GM10847 (cell line): ENCODE data around the gene RTP4.

Experiments used
- POLR2A ChIP-seq: IDR thresholded peaks from 2 replicates; pipeline ENCODE4 v1.6.1; 2011; ENCODE audit not compliant: insufficient read length; ENCODE audit errors: extremely low read depth

Gene RTP4, protein sequence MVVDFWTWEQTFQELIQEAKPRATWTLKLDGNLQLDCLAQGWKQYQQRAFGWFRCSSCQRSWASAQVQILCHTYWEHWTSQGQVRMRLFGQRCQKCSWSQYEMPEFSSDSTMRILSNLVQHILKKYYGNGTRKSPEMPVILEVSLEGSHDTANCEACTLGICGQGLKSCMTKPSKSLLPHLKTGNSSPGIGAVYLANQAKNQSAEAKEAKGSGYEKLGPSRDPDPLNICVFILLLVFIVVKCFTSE

DNA sequence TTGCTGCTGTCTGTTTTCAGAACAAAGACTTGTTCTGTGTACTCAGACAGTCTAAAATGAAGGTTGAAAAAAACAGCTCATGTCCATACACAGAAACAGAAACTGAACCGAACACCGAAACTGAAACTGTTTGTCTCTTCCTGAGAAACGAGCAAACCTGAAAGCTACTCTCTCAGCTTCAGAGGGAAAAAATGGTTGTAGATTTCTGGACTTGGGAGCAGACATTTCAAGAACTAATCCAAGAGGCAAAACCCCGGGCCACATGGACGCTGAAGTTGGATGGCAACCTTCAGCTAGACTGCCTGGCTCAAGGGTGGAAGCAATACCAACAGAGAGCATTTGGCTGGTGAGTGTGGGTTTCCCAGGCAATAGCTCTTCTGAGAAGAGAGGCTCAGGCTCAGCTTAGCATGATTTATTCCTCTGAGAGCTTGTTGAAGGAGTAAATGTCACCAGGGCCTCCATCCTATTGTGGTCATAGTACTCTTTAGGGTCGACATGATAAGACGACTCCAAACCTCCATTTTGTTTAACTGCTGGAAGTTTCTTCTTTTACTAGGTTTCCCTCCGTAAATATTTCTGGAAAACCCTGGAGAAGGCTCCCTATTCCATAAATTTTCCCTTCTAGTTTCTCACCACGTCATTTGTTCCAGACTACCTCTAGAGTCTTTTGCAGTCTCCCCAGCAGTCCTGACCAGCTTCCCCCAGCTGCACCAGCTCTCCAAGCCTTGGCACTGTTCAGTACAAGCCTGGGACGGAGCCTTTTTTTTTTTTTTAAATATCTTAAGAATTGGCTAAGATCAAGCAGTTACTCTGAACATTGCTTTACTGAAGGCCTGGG, at the start of gene RTP4:
Gene RTP4 (plus strand): TSS at position 135 of the 838 bp plus-strand sequence. CDS start 57 bp downstream, at position 192.
- TF ChIP-seq POLR2A, result no peak

DNA sequence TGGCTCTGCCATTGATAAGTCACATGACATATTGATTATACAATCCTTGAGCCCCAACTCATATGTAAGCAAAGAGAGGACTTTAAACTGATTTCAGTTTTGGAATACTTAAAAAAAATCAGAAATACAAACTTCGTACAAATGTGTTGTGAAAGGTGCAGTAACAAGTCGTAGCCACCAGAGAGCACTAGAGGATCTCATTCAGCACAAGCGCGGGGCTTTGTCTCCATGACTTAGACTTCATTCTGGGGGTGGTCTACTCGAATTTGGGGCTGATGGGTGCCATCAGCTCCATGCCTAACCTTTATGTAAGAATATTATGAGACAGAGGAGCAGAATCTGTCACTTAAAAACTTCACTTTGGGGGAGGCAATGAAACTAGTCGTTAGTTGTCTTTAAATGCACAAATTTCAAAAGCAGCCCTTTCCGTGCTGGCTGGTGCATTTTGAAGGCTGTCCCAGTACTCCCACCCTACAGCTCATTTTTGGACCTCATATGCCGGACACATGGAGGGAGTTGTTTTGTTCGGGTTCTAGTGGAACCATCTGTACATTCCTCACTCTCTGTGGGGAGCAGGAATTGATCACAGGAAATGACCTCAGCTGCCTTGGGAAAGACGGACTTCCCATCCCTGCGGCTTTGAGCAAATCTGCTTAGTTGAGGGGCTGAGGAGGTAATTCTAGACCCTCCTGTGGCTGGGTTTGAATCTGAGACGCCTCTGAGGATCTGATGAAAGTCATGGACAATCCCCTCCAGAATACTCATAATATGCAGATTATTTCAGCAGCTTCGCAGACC, 49.2 kb upstream of the RTP4 start:
- no peak for TF ChIP-seq POLR2A

DNA sequence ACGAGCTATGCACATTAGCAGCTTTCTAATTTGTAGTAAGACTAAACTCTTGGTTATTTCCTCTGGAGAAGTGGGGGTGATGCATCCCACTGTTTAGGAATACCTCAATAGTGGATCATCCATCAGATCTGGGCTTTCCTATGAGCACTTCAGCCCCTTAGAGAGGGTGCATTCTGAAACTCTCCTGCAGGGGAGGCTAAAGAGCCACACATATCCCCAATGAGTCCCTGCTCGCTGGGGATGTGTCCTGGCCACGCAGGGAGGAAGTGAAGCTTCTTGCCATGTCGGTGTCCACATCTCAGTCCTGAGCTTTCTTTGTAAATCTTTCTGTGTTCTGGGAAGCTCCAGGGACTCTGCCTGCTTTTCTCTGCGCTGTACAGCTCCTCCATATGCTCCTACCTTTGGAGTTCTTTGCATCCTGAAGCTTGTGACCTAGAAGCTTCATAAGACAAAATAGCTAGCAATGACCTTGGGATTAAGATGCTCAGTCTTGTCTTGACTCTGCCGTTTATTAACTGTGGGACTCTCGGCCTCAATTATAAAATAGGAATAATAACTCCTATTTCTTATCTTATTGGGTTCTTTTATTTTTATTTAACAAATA, 48.4 kb upstream of the RTP4 start:
- no peak for TF ChIP-seq POLR2A

DNA sequence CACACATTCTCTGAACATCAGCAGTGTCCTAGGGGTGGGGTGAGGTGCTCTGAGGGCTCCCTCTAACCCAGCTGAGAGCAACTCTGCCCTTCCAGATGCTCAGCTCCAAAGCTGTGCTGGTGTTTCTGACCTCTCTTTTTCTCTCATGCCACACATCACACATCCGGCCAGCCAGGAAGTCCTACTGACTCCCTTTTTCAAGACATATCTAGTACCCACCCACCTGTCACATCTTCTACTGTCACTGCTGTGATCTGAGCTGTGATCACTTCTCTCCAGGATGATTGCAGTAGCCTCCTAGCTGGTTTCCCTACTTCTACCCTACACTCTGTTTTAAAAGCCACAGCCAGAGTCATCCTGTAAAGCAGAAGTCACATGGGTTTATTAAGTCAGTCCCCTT, 46.4 kb upstream of the RTP4 start:
- TF ChIP-seq POLR2A, result no peak

DNA sequence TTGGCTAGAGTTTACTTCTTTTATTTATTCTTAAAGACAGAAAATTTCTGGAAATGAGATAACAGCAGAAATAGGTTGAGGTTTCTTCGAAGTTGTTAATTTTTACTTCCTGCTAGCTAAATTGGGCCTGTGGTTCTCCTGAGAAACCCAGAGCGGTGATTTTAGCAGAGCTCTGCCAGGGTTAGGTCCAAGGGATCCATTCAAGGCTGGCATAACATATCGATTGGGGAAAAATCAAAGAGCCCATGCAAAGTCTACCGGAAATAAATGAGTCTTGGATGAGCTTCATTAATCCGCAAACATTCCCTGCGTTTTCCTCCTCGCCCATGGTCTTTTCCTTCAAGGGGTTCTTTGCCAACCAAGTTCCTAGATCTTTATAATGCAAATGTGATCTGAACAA, 45.9 kb upstream of the RTP4 start:
- no peak for TF ChIP-seq POLR2A

DNA sequence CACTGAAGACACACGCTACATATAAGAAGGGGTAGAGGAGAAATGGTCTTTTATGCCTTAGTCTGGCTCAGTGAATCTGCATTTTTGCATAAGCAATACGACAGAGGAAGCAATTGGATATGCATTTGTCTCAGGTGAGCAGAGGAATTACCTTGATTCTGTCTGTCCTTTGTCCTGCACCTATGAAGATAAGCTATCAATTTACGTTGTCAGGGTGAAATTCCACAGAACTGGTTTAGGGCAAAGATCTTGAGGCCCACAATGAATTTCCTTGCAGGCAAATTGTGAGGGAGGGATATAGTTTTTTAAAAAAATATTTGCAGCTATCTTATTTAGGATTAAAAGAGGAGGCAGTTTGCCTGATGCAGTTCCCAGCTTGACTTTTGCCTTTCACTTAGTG, 45.1 kb upstream of the RTP4 start:
- no peak for TF ChIP-seq POLR2A

DNA sequence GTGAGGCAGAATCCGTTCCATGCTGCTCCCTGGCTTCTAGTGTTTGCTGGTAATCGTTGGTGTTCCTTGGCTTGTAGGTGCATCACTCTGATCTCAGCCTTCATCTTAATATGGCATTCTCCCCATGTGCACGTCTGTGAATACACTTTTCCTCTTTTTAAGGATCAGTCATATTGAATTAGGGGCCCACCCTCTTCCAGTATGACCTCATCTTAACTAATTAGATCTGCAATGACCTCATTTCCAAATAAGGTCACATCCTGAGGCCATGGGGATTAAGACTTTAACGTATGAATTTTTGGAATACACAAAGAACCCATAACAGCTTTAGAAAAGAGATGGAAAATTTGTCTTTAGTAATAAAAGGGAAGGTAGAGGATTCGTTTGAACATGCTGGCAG, 42.6 kb upstream of the RTP4 start:
- no peak for TF ChIP-seq POLR2A

DNA sequence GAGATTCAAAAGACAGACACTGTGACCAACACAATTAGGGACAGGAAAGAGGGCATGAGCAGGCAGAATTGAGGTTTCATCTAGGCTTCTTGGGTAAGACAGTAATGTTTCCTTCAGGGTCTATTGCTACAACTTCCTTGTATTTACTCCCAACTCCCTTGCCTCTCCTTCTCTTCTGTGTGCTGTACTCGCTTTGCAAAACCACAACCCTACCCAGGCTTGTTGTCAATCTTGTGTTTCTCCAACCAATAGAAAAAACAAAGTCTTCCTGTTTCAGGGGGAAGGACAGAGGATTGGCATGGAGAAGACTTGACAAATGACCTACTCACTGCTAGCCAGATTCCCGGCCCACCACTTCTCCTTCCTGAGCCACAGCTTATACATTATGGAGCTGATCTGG, 40.3 kb upstream of the RTP4 start:
- no peak for TF ChIP-seq POLR2A

DNA sequence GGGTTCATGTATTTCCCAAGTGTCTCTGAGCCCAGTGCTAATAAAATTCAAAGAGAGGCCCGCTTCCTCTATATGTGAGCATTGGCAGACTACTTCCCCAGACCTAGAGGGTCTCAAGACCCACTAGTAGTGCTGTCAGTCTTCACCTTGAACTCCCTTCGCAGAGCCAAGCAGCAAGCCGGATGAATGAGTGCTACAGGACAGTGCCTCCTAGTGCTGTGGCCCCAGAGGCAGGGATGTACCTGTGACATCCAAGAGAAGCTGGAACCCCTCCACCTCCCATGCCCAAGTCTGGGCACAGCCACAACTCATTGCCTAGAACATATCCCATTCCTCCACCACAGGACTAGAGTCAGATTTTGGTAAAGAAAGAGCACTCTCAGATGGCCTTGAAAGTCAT, 39.5 kb upstream of the RTP4 start:
- no peak for TF ChIP-seq POLR2A

DNA sequence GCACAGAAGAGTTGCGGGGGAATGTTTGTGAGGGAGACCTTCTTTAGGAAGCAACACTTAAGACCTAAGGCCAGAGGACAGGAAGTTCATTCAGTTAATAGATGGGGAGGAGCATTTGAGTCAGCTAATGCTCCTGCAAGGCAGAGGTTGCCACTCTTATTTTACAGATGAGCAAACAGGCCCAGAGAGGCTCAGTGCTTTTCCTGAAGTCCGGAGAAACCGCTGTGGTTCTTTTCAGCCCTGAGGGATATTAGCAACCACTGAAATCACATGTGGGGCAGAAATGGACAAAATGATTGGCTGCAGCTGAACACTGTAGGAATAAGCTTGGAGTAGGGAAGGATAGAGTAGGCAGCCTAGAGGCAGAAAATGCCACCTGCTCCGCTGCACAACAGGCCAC, 33.3 kb upstream of the RTP4 start:
- TF ChIP-seq POLR2A, result no peak

DNA sequence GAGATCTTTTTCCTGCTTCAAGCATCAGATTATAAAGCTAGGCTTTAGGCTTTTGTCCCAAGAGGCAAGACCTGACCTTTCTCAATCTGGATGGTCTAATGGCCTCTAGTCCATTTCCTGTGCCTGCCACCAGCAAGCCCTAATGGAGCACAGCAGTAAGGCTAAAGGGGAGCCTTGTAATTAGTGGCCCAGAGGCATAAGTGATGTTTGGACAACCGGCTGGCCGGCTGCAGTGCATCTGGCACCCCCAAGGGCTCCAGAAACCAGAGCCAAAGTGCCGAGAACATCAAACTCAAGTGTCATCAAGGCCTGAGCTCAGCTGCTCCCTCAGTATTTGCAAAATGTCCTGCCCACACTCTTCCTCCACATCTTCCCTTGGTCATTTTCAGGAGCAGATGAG, 31.9 kb upstream of the RTP4 start:
- TF ChIP-seq POLR2A, result no peak

DNA sequence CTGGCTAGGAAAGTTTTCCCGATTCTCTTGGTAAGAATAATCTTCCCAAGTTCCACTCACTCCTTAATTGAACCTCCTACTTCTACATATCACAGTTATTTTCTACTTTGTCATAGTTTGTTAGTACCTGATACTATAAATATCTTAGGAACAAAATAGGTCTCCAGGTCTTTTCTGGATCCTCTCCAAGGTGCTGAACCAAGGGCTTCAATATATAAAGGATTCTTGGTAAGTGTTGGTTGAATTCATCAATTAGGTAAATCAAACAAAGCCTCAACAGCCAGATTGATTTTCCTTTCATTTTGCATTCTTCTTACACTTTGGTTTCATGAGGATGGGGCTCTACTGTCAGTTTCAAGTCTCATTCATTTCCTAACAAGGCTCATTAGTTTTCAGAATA, 27.6 kb upstream of the RTP4 start:
- no peak for TF ChIP-seq POLR2A

DNA sequence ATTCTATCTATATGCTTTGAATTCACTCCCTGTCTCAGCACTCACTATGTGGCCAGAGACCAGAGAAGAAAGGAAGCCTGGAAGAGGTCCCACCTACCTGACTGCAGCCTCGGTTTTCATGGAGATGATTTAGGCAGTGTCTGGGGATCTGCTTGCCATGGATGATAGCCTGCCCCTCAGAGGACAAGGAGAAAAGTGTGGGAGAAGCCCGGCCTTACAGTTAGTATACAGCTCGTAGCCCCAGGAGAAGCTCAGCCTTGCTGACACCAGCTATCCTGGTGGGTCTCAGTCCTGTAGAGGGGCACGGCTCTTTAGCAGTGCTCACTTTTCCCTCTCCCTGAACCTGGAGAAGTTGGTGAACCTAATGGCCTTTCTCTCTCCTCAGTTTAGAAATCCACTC, 25.9 kb upstream of the RTP4 start:
- no peak for TF ChIP-seq POLR2A

DNA sequence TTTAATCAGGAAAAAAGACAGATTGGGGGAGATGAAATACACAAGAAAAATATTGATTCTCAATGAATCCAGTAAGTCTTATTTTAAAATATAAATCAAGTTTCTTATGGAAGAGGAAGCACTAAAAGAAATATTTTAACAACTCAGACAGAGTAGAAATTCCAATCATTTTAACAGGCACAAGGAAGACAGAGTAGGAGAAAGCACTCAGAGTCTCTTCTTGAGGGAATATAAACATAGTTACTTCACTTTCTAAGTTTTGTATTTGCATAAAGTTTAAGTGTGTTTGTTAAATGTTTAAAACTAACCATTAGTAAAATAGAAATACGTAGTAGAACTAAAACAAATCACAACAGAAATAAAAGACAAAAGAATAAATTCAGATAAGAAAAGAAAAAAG, 24.5 kb upstream of the RTP4 start:
- TF ChIP-seq POLR2A, result no peak

DNA sequence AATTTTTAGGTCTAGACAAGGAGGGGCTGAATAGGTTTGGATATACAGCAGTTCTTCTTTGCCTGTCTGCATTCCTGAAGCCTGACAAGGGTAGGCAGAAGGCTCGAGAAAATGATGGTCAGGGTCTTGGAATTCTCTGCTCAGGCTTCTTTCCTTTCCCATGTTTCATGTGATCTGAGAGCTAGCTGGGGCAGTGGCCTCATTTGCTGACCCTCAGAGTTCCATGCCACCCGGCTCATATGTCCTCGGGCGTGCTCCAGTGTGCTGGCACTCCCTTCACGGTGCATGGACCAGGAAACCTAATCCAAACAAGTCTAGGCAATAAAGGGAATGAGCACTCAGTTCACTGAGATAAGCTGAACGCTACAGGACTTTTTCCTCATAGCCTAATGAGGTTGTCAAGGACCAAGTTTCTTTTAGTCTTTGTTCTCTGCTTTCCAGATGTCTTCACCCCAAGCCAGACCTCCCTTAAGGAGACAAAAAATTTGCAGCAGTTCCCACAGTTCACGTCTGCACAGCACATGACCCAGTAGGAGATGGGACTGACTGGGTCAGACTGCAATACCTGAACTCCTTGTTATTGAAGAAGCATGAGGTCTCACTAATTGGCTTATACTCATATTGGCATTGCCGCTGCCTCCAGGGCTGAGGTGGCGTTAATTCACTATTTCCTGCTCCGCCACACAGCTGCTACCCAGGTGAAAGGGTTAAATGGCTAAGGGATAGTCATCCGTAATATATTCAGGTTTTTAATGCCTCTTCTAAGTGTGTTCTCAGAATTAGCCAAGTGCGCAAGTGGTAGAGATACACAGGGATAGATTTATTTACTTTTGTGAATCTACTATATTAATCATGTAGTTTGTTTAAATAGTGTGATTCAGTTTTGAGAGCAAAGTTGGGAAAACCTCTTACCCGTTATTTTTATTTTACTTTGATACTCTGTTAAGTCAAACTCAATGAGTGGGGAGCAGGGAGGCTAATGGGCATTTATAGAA, 15.3 kb upstream of the RTP4 start:
- no peak for TF ChIP-seq POLR2A

DNA sequence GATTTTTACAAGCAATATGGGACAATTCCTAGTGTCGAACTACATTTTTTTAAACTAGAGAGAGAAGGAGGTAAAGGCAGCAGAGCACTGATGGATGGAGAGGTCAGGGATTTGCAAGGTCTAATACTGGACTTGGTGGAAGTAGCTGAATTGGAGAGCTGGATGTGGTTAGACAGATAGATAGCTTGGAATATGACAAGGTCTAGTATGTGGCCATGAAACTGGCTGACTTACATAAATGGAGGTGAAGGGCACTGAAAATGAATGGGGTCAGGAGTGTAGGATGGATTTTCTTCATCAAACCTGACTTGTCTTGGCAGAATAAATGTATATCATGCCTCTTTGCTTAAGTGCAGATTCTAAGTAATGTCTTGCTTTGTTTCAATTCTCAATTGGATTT, 10.1 kb upstream of the RTP4 start:
- no peak for TF ChIP-seq POLR2A
